ENCODE data around the gene FREY1.
A peak's percentile ranks its signal among the peaks of the same experiment; 100 is the strongest.

Gene FREY1

DNA sequence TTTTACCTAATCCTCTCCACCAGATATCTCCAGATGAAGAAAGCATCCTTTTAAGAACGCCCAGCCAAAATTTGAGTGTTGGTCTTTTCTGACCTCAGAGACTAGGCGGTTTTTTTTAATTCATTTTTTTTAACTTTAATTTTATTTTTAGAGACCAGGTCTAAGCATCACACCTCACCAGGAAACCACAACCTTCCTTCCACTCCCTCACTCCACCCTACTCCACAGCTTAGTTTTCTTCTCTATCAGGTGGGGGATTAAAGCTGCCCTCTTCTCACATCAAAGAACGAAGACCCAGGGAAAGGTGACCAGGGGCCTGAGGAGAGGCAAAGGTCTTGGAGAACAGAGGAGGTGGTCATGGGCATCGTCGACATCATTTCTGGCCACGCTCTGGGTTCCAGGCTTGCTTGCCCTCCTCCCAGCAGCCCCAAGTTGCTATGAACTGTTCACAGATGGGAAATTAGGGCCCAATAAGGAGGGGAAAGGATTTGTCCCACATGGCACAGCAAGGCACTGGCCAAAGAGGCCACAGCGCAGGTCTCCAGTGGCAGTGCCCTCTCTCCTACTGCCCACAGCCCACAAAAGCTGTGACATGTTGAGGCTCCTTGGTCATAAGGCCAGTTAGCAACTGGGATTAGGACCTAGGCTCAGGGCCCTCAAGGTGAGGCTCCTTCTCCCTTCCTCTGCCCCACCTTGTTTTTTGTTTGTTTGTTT is 12.0 kb upstream of the FREY1 start:
- H3K4me3 ChIP-seq (ENCODE audit: low read depth, low read length), result peak overlapping the region; percentile 87
- TF ChIP-seq, protein P1, sequence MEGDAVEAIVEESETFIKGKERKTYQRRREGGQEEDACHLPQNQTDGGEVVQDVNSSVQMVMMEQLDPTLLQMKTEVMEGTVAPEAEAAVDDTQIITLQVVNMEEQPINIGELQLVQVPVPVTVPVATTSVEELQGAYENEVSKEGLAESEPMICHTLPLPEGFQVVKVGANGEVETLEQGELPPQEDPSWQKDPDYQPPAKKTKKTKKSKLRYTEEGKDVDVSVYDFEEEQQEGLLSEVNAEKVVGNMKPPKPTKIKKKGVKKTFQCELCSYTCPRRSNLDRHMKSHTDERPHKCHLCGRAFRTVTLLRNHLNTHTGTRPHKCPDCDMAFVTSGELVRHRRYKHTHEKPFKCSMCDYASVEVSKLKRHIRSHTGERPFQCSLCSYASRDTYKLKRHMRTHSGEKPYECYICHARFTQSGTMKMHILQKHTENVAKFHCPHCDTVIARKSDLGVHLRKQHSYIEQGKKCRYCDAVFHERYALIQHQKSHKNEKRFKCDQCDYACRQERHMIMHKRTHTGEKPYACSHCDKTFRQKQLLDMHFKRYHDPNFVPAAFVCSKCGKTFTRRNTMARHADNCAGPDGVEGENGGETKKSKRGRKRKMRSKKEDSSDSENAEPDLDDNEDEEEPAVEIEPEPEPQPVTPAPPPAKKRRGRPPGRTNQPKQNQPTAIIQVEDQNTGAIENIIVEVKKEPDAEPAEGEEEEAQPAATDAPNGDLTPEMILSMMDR (IDR thresholded peaks at IDR 0.05; ENCODE audit: low read depth, low read length), result no peak

DNA sequence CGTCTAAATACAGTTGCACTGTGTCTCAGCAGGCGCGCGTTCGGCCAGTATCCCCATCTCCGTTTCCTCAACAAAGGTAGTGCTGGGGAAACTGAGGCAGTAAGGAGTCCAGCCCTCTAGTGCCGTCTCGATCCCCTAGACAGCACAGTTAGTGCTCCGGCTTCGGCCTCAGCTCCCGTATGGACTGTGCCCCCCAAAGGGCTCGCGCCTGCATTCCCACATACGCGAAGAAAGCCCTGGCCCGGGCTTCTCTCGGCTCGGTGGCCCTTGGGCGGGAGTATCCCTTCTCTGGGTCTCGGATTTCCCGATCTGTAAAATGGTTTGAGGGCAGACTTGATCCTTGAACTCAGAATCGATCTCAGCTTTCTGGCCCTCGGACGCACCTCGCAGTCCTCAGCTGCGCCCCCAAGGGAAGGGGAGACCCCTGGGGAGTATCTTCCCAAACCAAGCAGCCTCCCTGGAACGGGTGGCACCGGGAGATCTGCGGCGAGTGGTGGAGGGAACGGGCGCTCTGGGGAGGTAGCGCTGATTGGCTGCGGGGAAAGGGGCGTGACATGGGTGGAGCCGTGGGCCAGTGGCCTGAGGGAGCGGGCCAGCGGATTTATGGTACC is 11.4 kb upstream of the FREY1 start:
- peak overlapping the region; percentile 87 for H3K4me3 ChIP-seq (ENCODE audit: low read depth, low read length)
- TF ChIP-seq, protein P1 (IDR thresholded peaks at IDR 0.05; ENCODE audit: low read depth, low read length), result no peak

DNA sequence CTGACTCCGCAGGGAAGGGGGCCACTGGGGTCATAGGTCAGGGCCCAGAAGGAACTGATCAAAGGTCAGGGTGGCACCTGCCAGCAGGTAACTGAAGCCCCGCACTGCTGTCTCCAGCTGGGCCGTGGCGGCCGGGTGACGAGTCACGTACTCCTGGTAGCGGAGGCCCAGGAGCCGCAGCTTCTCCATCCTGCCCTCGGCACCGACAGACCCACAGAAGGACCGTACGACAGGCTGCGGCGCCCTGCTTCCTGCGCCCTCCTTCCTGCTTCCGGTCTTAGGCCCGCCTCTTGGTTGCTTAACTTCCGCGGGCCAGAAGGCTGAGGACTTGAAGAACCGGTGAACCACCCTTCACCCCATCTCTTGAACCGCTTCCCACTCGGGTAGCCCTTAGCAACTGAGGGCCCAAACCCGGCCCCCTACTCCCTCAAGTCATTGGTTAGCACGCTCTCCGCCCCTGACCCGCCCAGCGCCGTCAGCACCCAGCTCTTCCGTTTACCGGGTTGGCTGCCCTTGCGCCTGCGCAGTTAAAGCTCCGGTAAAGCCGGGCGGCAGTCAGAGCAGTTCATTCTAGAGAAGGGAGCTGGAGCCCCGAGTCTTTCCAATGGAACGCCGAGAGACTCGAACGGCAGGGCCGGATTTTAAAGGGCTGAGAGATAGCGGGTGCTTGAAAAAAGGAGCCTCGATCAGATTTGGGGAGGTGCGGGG is 10.7 kb upstream of the FREY1 start, which contains the start of gene PEX16:
TSS of gene PEX16 (minus strand) at position 255 of the 708 bp plus-strand sequence. CDS start at position 189, 66 bp downstream.
- TF ChIP-seq, protein P1 (IDR thresholded peaks at IDR 0.05; ENCODE audit: low read depth, low read length), result no peak
- H3K4me3 ChIP-seq (ENCODE audit: low read depth, low read length), result peak within 1 kb of the TSS; percentile 87

DNA sequence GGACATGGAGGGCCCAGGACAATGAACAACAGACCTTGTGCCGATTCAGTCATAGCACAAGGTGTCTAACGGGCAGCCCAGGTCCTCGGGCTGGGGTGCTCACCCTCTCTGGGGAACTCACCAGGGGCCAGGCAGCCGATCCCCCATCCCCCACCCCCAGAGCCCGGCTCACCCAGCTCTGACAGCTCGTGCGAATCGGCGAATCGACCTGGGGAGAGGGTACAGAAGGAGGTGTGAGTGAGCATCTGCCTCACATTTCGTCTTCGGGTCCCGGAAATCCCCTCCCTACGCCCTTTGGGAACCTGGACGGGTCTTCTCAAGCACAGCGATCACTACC is 10.2 kb upstream of the FREY1 start:
- H3K4me3 ChIP-seq (ENCODE audit: low read depth, low read length), result peak overlapping the region; percentile 87
- TF ChIP-seq, protein P1 (IDR thresholded peaks at IDR 0.05; ENCODE audit: low read depth, low read length), result no peak

DNA sequence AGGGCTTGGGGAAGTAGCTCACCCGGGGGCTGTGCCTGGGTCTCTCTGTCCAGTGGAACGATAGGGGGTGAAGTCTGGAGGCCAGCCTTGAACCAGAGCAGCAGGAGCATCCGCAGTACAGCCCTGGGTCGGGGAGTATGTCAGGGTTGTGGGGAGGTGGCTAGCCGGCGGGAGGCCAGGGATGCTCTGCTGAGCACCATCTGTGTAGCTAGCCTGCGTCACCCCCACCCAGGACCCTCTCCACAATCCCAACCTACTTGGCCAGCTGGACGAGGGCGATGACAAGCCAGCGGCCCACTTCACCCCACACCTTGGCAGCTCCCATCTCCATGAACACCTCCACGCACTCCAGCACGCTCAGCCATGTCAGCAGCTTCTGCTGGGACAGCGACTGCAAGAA is 8.4 kb upstream of the FREY1 start:
- TF ChIP-seq, protein P1 (IDR thresholded peaks at IDR 0.05; ENCODE audit: low read depth, low read length), result no peak
- no peak overlapping the region for H3K4me3 ChIP-seq (ENCODE audit: low read depth, low read length)

DNA sequence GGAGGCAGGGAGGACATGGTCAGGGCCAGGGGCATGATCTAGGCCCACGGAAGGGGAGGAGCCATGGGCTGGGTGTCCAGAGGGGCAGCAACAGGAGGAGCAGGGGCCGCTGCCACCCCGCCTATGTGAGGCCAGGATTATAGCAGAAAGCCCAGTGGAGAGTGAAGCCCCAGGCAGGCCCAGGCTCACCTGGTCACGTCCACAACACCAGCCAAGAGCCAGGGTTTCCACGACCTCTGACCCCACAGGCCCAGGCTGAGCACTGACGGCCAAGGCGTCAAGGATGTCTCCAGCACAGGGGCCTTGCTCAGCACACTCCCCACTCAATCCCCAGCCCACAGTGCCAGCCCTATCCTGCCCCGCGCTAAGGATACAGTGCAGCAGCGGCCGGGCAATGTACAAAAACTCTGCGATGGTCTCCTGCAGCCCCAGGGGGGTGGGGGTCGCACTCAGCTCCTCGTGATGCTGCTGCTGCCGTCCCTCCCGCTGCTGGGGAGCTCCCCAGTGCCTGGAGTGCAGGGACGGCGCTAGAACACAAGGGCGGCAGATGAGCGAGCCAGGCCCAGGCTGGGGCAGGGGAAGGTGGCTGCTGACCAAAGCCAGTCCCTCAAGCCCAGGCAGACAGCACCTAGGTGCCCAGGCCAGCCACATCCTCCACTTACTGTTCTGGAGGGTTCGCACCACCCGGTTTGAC is 7.0 kb upstream of the FREY1 start:
- TF ChIP-seq, protein P1 (IDR thresholded peaks at IDR 0.05; ENCODE audit: low read depth, low read length), result no peak

More for the DNA sequence above, 7.0 kb upstream of the FREY1 start:
- no peak overlapping the region for H3K4me3 ChIP-seq (ENCODE audit: low read depth, low read length)
